OCI-LY7 (cell line): ENCODE results near the gene ING1. TPM values are rescaled to one million over a fixed set of nuclear protein-coding genes. Genes with fewer than 3 reads are reported as not detected.
A peak's percentile ranks its signal among the peaks of the same experiment; 100 is the strongest.

ENCODE experiments used
- BruUV-seq: library from RNA; stranded (reverse); fragments of 400-500 nt; replicated peaks from 2 replicates; lab custom pipeline; 2021; lab: Mats Ljungman, UMichigan
- CTCF ChIA-PET: fragments of 300-600 bp; sonication (Branson Sonifier 250); formaldehyde crosslinking; loops from one replicate; lab custom pipeline; 2022; ENCODE audit warnings: antibody characterized with exemption; ENCODE audit not compliant: unreplicated experiment; lab: Charles Lee
- POLR2A ChIA-PET: fragments of 300-600 bp; sonication (Branson Sonifier 250); formaldehyde crosslinking; loops from one replicate; lab custom pipeline; 2022; ENCODE audit warnings: antibody characterized with exemption; lab: Charles Lee
- DNase-seq: peaks from one replicate; pipeline ENCODE4 v3.0.0-alpha.2; 2015; ENCODE audit warnings: low spot score
- H2AFZ ChIP-seq: fragments of 200-600 bp; sonication (generic), shearing (Covaris generic); 2 replicates; pipeline ENCODE4 v1.6.1; 2014; ENCODE audit warnings: mild to moderate bottlenecking, antibody characterized with exemption, low read length, moderate library complexity
- H3K27ac ChIP-seq: fragments of 200-600 bp; sonication (generic); 2 replicates; pipeline ENCODE4 v1.5.1; 2014; ENCODE audit warnings: mixed run types, low read depth, mild to moderate bottlenecking, moderate library complexity, low read length, inconsistent platforms; ENCODE audit not compliant: poor library complexity, severe bottlenecking
- H3K36me3 ChIP-seq: fragments of 200-600 bp; sonication (generic); 2 replicates; pipeline ENCODE4 v1.6.1; 2014; ENCODE audit warnings: mild to moderate bottlenecking, antibody characterized with exemption, low read length, moderate library complexity, mixed read lengths; ENCODE audit not compliant: insufficient read depth
- H3K4me1 ChIP-seq: fragments of 200-600 bp; sonication (generic); 2 replicates; pipeline ENCODE4 v1.5.1; 2014; ENCODE audit warnings: mild to moderate bottlenecking, low read length; ENCODE audit not compliant: insufficient read depth, poor library complexity, severe bottlenecking
- H3K4me2 ChIP-seq: fragments of 200-600 bp; sonication (generic); 2 replicates; pipeline ENCODE4 v1.6.1; 2014; ENCODE audit warnings: mild to moderate bottlenecking, low read length
- H3K4me3 ChIP-seq: fragments of 200-600 bp; sonication (generic); 2 replicates; pipeline ENCODE4 v1.5.1; 2014; ENCODE audit warnings: mild to moderate bottlenecking, low read depth, low read length; ENCODE audit not compliant: poor library complexity, severe bottlenecking
- H3K79me2 ChIP-seq: fragments of 200-600 bp; sonication (generic); 2 replicates; pipeline ENCODE4 v1.6.1; 2016; ENCODE audit warnings: low read depth, mild to moderate bottlenecking, low read length, moderate library complexity, mixed read lengths; ENCODE audit not compliant: insufficient read depth
- H3K9me2 ChIP-seq: fragments of 200-600 bp; sonication (generic); 2 replicates; pipeline ENCODE4 v1.6.1; 2016; ENCODE audit warnings: mild to moderate bottlenecking, low read length, mixed read lengths; ENCODE audit not compliant: insufficient read depth
- H3K9me3 ChIP-seq: fragments of 200-600 bp; sonication (generic); 2 replicates; pipeline ENCODE4 v1.6.1; 2014; ENCODE audit warnings: mild to moderate bottlenecking, mixed run types, low read length, mixed read lengths
- H4K20me1 ChIP-seq: fragments of 200-600 bp; sonication (generic); 2 replicates; pipeline ENCODE4 v1.6.1; 2014; ENCODE audit warnings: mild to moderate bottlenecking, antibody characterized with exemption, low read length, moderate library complexity, mixed read lengths; ENCODE audit not compliant: insufficient read depth
- CTCF ChIP-seq: fragments of 200-600 bp; sonication (generic); conservative IDR thresholded peaks from 2 replicates; pipeline ENCODE4 v1.5.1; 2014; ENCODE audit warnings: mild to moderate bottlenecking, antibody characterized with exemption, low read length, moderate library complexity, mixed read lengths
- EZH2phosphoT487 ChIP-seq: fragments of 200-600 bp; sonication (generic); IDR thresholded peaks from 2 replicates; pipeline ENCODE4 v1.6.1; 2018; ENCODE audit warnings: low read depth, borderline replicate concordance, mild to moderate bottlenecking, mixed run types, antibody characterized with exemption, low read length, moderate library complexity, mixed read lengths
- intact Hi-C: fragments of 100-400 bp; cut with micrococcal nuclease; formaldehyde crosslinking; loops from one replicate; pipeline ENCODE4 v1.10.0; 2022; ENCODE audit not compliant: unreplicated experiment
- total RNA-seq, 2 experiments: library from RNA; depleted of rRNA in 1 of 2; stranded (reverse); fragments of >200 nt in 1 of 2; shearing (Covaris generic) in 1 of 2; gene quantifications; 2 replicates each; pipeline ENCODE4 v1.2.3, GENCODE V29; 2014 to 2022

The ING1 gene
- total RNA-seq, 2 experiments from 2014 or later = 9.6 to 14.7 TPM

DNA sequence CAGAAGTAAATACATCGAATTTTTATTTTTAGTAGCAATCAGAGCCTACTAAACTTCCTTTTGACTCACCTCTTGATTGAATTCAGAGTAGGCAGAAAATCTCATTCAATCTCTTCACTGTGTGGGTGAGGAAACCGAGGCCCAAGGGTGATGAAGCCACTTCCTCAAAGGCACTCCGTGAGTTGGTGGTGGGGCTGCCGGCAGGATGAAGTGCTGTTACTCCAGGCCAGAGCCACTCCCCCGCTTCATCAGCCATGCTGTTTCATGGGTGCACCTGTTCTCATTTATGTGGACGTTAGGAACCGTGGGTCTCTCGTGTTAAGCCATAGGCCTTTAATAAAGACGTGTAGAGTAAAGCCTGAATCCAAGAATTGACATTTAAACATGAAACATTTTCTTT lies 13.2 kb downstream of the ING1 start:
- Histone ChIP-seq H3K4me1 (peaks cover 19% of the 10 kb centered on the region), H3K9me2 (no peaks in the 10 kb centered on the region), H3K4me2 (peak overlapping the region; percentile 63), H3K4me3 (peak overlapping the region; percentile 34), H3K36me3 (peaks cover 3% of the 10 kb centered on the region), H4K20me1 (no peaks in the 10 kb centered on the region), H3K79me2 (peaks cover 10% of the 10 kb centered on the region; the same call in 1 of the 2 replicates), H2AFZ (peak overlapping the region; percentile 82; the same call in 1 of the 2 replicates), H3K27ac (peak overlapping the region; percentile 69), H3K9me3 (no peaks in the 10 kb centered on the region)
- TF ChIP-seq CTCF (no peak), EZH2phosphoT487 (no peak)
- intact Hi-C loops = no loop called here
- ChIA-PET POLR2A (no interaction called here), CTCF (no interaction called here)
- no TSS peak for BruUV-seq
- DNase-seq = peak; percentile 75

DNA sequence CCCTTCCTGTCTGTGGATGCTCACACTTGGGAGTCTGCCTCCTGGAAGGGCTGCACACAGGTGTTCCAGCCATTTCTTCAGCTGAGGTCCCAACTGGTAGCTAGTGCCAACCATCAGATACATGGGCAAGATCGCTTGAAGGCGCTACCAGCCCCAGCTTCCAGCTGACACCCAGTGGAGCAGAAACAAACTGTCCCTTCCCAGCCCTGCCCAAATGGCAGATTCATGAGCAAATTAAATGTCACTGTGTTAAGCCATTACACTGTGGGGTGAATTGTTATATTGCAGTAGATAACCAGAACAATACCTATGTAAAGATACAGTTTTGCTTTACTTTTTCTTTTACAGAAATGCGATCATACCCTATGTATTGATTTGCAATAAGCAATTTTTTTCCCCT lies 17.6 kb downstream of the ING1 start:
- intact Hi-C loops = no loop called here
- CTCF ChIA-PET = no interaction called here
- H3K4me3 ChIP-seq = no peak overlapping the region

More for the DNA sequence above, 17.6 kb downstream of the ING1 start:
- Histone ChIP-seq H3K4me2 (no peak overlapping the region), H3K36me3 (no peaks in the 10 kb centered on the region), H4K20me1 (no peaks in the 10 kb centered on the region), H2AFZ (no peak overlapping the region), H3K9me2 (no peaks in the 10 kb centered on the region), H3K9me3 (no peaks in the 10 kb centered on the region), H3K27ac (no peak overlapping the region), H3K4me1 (peaks cover 19% of the 10 kb centered on the region), H3K79me2 (no peaks in the 10 kb centered on the region)
- TF ChIP-seq EZH2phosphoT487 (no peak), CTCF (no peak)
- POLR2A ChIA-PET = no interaction called here
- DNase-seq = no peak
- BruUV-seq = no TSS peak
